HG03103 (cell line): ENCODE measurements around the gene RUVBL1.

ENCODE experiments used
- ATAC-seq: cut with Tn5 transposase; IDR thresholded peaks from one replicate; pipeline ENCODE4 v1.9.1; 2021; ENCODE audit warnings: low read depth; ENCODE audit not compliant: unreplicated experiment

The RUVBL1 gene

DNA sequence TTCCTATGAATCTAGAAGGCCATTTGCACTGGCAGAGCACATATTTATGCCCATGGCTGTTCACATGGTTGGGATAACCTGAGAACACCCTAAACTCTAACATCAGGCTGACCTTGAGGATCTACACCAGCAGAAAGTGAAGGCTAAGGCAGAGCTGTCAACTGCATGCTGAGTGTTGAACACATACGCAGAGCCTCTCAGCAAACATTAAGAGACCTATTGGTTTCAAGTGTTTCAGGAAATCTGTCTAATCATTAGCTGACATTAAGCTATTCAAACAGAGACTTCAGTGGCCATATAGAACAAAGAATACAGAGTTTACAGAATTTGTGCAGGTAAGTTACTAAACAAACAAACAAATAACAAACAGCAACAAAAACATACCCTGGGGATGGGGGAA is 87.5 kb downstream of the RUVBL1 start:
- no peak for ATAC-seq

- no peak for ATAC-seq
These were observed 90.5 kb downstream of the RUVBL1 start for GRCh38 chr3:128033102-128033501.
